ENCODE measurements around the gene SH3D19. TPM values are rescaled to one million over a fixed set of nuclear protein-coding genes. Genes with fewer than 3 reads are reported as not detected.

SH3D19 gene
- total and polyA plus RNA-seq, 2 of the 4 experiments (the other 2 are of a cell fraction), result 14.4 to 27.2 TPM

GRCh38 chr4:151099976-151100417 lies 225.4 kb downstream of the SH3D19 start:
- CTCF ChIA-PET, result no interaction called here
- BruUV-seq (replicated peaks), result no TSS peak

More at GRCh38 chr4:151099976-151100417, 225.4 kb downstream of the SH3D19 start:
- ATAC-seq (ENCODE audit: low read depth), result peak; percentile 13
- no peaks in the 10 kb centered on the region for H3K9me1 ChIP-seq (ENCODE audit: insufficient read depth, low read length)
- H2BK5ac ChIP-seq (ENCODE audit: low read depth, low read length, poor library complexity, severe bottlenecking), result peak overlapping the region; percentile 89
- H2BK15ac ChIP-seq (ENCODE audit: low read depth, low read length), result no peak overlapping the region
- peak overlapping the region; percentile 53 for H4K5ac ChIP-seq (ENCODE audit: low read depth, low read length)
- peak overlapping the region; percentile 98 for H3K9ac ChIP-seq (ENCODE audit: low read depth, low read length)
- no peak overlapping the region for H2BK20ac ChIP-seq (ENCODE audit: low read depth, low read length)
- intact Hi-C loops (cut with micrococcal nuclease), result loop anchor here (5.0 to 10.0 kb wide), 2 partner anchors 83 to 1115 kb away; partner anchors contain the start of gene LRBA
- peak overlapping the region; percentile 97 for H3K4me2 ChIP-seq (ENCODE audit: low read depth, low read length)
- H3K36me3 ChIP-seq (ENCODE audit: control insufficient read depth, insufficient read depth, low read length), result peaks cover 20% of the 10 kb centered on the region
- in situ Hi-C loops (cut with MboI; ENCODE audit: low sequenced_read_pairs), result loop anchor here (25.0 kb wide), 2 partner anchors 512 to 1287 kb away; no protein-coding TSS in a partner anchor
- H3K79me1 ChIP-seq (ENCODE audit: low read depth in 1 of 2, low read length in 2 of 2), result peaks cover 3 to 21% of the 10 kb centered on the region in 2 experiments; a peak in 3 of 4 replicates
- peak overlapping the region; percentile 88 for H2AK5ac ChIP-seq (ENCODE audit: low read depth, low read length)
- TF ChIP-seq MXI1 (IDR thresholded peaks at IDR 0.05; ENCODE audit: borderline replicate concordance, low read depth, low read length) (0 out of 2 replicates have a peak, but pooled peaks have one; percentile 27), SMC3 (IDR thresholded peaks at IDR 0.05; ENCODE audit: low read depth, low read length) (no peak)
- peak overlapping the region; percentile 64 for H4K91ac ChIP-seq (ENCODE audit: insufficient read depth, low read depth, low read length)
- peak overlapping the region; percentile 91 for H3K56ac ChIP-seq (ENCODE audit: extremely low read depth, insufficient read depth, low read length)
- no peaks in the 10 kb centered on the region for H3K27me3 ChIP-seq (ENCODE audit: control insufficient read depth, insufficient read depth, low read length)
- H2AFZ ChIP-seq (replicated peaks; ENCODE audit: low read length, poor library complexity), result peak overlapping the region; percentile 97
- H4K8ac ChIP-seq (ENCODE audit: low read depth in 2 of 2, low read length in 2 of 2), result peak overlapping the region; percentile 84 to 92
- dilution Hi-C loops (cut with HindIII; ENCODE audit: low sequenced_read_pairs, unreplicated experiment), result no loop called here
- H3K4me3 ChIP-seq (ENCODE audit: insufficient read depth, low read depth, low read length), result peak overlapping the region; percentile 97
- H3K4ac ChIP-seq (ENCODE audit: low read depth, low read length), result peak overlapping the region; percentile 85
- H2AK9ac ChIP-seq (replicated peaks; ENCODE audit: low read depth, low read length, poor library complexity), result peak overlapping the region; percentile 99
- peak overlapping the region; percentile 93 for H3K14ac ChIP-seq (replicated peaks; ENCODE audit: low read depth, low read length)
- H3K4me1 ChIP-seq (ENCODE audit: control insufficient read depth, insufficient read depth, low read length), result no peaks in the 10 kb centered on the region
- H4K20me1 ChIP-seq (ENCODE audit: insufficient read depth, low read length), result peaks cover 49% of the 10 kb centered on the region
- peak; percentile 25 for DNase-seq
- H3K23ac ChIP-seq (ENCODE audit: low read depth, low read length), result peak overlapping the region; percentile 92
- peak overlapping the region; percentile 31 for H3K18ac ChIP-seq (ENCODE audit: low read depth, low read length)
- H3K9me3 ChIP-seq (ENCODE audit: control insufficient read depth, insufficient read depth, low read length), result no peaks in the 10 kb centered on the region
- POLR2A ChIA-PET (ENCODE audit: unreplicated experiment), result interaction anchor here (0.6 kb wide), 1 partner anchor 1156 kb away, joined by 3 read pairs; no protein-coding TSS in a partner anchor
- H2BK120ac ChIP-seq (ENCODE audit: low read depth, low read length), result 0 out of 2 replicates have a peak overlapping the region, but pooled peaks have one; percentile 2
- 0% methylated on average over 2 of the region's 13 CpGs; no CpG with 5 or more reads in 1 of the 2 experiments for WGBS, 2 experiments (ENCODE audit: extremely low coverage in 2 of 2, insufficient read length in 1 of 2)
- H3K27ac ChIP-seq (ENCODE audit: insufficient read depth, low read length), result peak overlapping the region; percentile 82
